Measurements from ENCODE around the gene ALG12.

Gene ALG12

GRCh38 chr22:49897015-49897684 is 21.1 kb downstream of the ALG12 start:
- Histone ChIP-seq H3K4me3 (replicated peaks; ENCODE audit: low read depth, low read length) (no peak overlapping the region), H3K27me3 (replicated peaks; ENCODE audit: control insufficient read depth, insufficient read depth, low read length) (no peaks in the 10 kb centered on the region), H3K36me3 (ENCODE audit: control insufficient read depth, insufficient read depth, low read length) (peaks cover 11% of the 10 kb centered on the region)
- no peak for TF ChIP-seq CTCF (IDR thresholded peaks at IDR 0.05; ENCODE audit: insufficient read depth, low read length, poor library complexity, severe bottlenecking)
- DNase-seq (ENCODE audit: extremely low read depth, insufficient read length): no peak

GRCh38 chr22:49896201-49896600 is 22.0 kb downstream of the ALG12 start:
- TF ChIP-seq CTCF (IDR thresholded peaks at IDR 0.05; ENCODE audit: insufficient read depth, low read length, poor library complexity, severe bottlenecking): no peak
- Histone ChIP-seq H3K36me3 (ENCODE audit: control insufficient read depth, insufficient read depth, low read length) (peaks cover 5% of the 10 kb centered on the region), H3K4me3 (replicated peaks; ENCODE audit: low read depth, low read length) (no peak overlapping the region), H3K27me3 (replicated peaks; ENCODE audit: control insufficient read depth, insufficient read depth, low read length) (no peaks in the 10 kb centered on the region)
- DNase-seq (ENCODE audit: extremely low read depth, insufficient read length): no peak

- H3K36me3 ChIP-seq (ENCODE audit: control insufficient read depth, insufficient read depth, low read length): peaks cover 5% of the 10 kb centered on the region
- no peak for DNase-seq (ENCODE audit: extremely low read depth, insufficient read length)
- no peak overlapping the region for H3K4me3 ChIP-seq (replicated peaks; ENCODE audit: low read depth, low read length)
- no peaks in the 10 kb centered on the region for H3K27me3 ChIP-seq (replicated peaks; ENCODE audit: control insufficient read depth, insufficient read depth, low read length)
- no peak for TF ChIP-seq CTCF (IDR thresholded peaks at IDR 0.05; ENCODE audit: insufficient read depth, low read length, poor library complexity, severe bottlenecking)
Measured at GRCh38 chr22:49894322-49895054, 23.8 kb downstream of the ALG12 start.

GRCh38 chr22:49893025-49893424 is 25.2 kb downstream of the ALG12 start:
- DNase-seq (ENCODE audit: extremely low read depth, insufficient read length): no peak

GRCh38 chr22:49892226-49892899 is 25.9 kb downstream of the ALG12 start:
- peaks cover 12% of the 10 kb centered on the region for H3K36me3 ChIP-seq (ENCODE audit: control insufficient read depth, insufficient read depth, low read length)
- DNase-seq (ENCODE audit: extremely low read depth, insufficient read length): no peak
- no peak for TF ChIP-seq CTCF (IDR thresholded peaks at IDR 0.05; ENCODE audit: insufficient read depth, low read length, poor library complexity, severe bottlenecking)
- no peaks in the 10 kb centered on the region for H3K27me3 ChIP-seq (replicated peaks; ENCODE audit: control insufficient read depth, insufficient read depth, low read length)
- no peak overlapping the region for H3K4me3 ChIP-seq (replicated peaks; ENCODE audit: low read depth, low read length)

More at GRCh38 chr22:49893025-49893424, 25.2 kb downstream of the ALG12 start:
- Histone ChIP-seq H3K36me3 (ENCODE audit: control insufficient read depth, insufficient read depth, low read length) (peaks cover 9% of the 10 kb centered on the region), H3K4me3 (replicated peaks; ENCODE audit: low read depth, low read length) (no peak overlapping the region), H3K27me3 (replicated peaks; ENCODE audit: control insufficient read depth, insufficient read depth, low read length) (no peaks in the 10 kb centered on the region)
- TF ChIP-seq CTCF (IDR thresholded peaks at IDR 0.05; ENCODE audit: insufficient read depth, low read length, poor library complexity, severe bottlenecking): no peak

Measured in GM06990 (cell line).